Esophagus muscularis mucosa (tissue), 4 donors: Measurements from ENCODE around the gene SASH1. TPM values are rescaled to one million over a fixed set of nuclear protein-coding genes. Genes with fewer than 3 reads are reported as not detected.

ENCODE experiments used
- DNase-seq: peaks from one replicate; pipeline ENCODE4 v3.0.0-alpha.2; 2017; ENCODE audit errors: extremely low spot score
- H3K27ac ChIP-seq, 4 donors: fragments of 200-600 bp; sonication (generic); replicated peaks in 1 of 4; 1 replicate in 3 of 4; 2 replicates in 1 of 4; pipeline ENCODE4 v1.5.1; 2016 to 2019; ENCODE audit warnings: mild to moderate bottlenecking in 1 of 4
- H3K27me3 ChIP-seq, 4 donors: fragments of 200-600 bp; sonication (generic); one replicate each; pipeline versions ENCODE4 v1.5.1 to v1.6.0; 2016 to 2019
- H3K36me3 ChIP-seq, 4 donors: fragments of 200-600 bp; sonication (generic); one replicate each; pipeline ENCODE4 v1.5.1; 2016 to 2019
- H3K4me1 ChIP-seq, 4 donors: fragments of 200-600 bp; sonication (generic); one replicate each; pipeline ENCODE4 v1.5.1; 2016 to 2019
- H3K4me3 ChIP-seq, 4 donors: fragments of 200-600 bp; sonication (generic); 1 replicate in 2 of 4; 2 replicates in 2 of 4; pipeline ENCODE4 v1.5.1; 2016 to 2019; ENCODE audit warnings: mild to moderate bottlenecking in 4 of 4, moderate library complexity in 1 of 4
- H3K9me3 ChIP-seq, 4 donors: fragments of 200-600 bp; sonication (generic); 1 replicate in 3 of 4; 2 replicates in 1 of 4; pipeline ENCODE4 v1.5.1; 2016 to 2019
- CTCF ChIP-seq, 3 experiments: fragments of 200-600 bp in 2 of 3; fragments of 450-650 bp in 1 of 3; sonication (generic) in 2 of 3; IDR thresholded peaks; one replicate each; pipeline ENCODE4 v1.5.1; 2017 to 2019; ENCODE audit warnings: antibody characterized with exemption in 3 of 3, mild to moderate bottlenecking in 2 of 3, moderate library complexity in 1 of 3
- EP300 ChIP-seq: sonication (generic); formaldehyde crosslinking; IDR thresholded peaks from one replicate; pipeline ENCODE4 v1.6.1; 2017; ENCODE audit warnings: antibody characterized with exemption
- POLR2A ChIP-seq: fragments of 450-650 bp; IDR thresholded peaks from one replicate; pipeline ENCODE4 v1.6.1; 2017; ENCODE audit warnings: antibody characterized with exemption, moderate library complexity, mild to moderate bottlenecking, low read depth
- POLR2AphosphoS5 ChIP-seq, 2 donors: sonication (generic); formaldehyde crosslinking; IDR thresholded peaks; one replicate each; pipeline ENCODE4 v1.6.1; 2017; ENCODE audit warnings: antibody characterized with exemption in 2 of 2
- WGBS: methylation state at CpG from one replicate; pipeline ENCODE4 v1.1.5; 2018; 5-methylcytosine and 5-hydroxymethylcytosine counted together
- intact Hi-C: fragments of 100-400 bp; cut with DNase I; formaldehyde crosslinking; loops from one replicate; pipeline ENCODE4 v1.15.1; 2023
- total RNA-seq, 4 donors: library from RNA; depleted of rRNA; stranded (reverse); fragments of >200 nt; gene quantifications; one replicate each; pipeline versions ENCODE4 v1.1.0 to v1.2.1, GENCODE V29; 2016

The SASH1 gene
- total RNA-seq, 4 donors from 2014 or later, result 56.5 to 86.6 (median 70.3) TPM

- TF ChIP-seq POLR2AphosphoS5 (IDR thresholded peaks at IDR 0.05), result no peak
- no peak for TF ChIP-seq CTCF (IDR thresholded peaks at IDR 0.05)
- no peak for TF ChIP-seq EP300
- TF ChIP-seq POLR2A, result no peak
- H3K36me3 ChIP-seq, result no peaks in the 10 kb centered on the region
- H3K4me1 ChIP-seq, result peaks cover 5 to 14% (median 12%) of the 10 kb centered on the region in 4 donors
- H3K27me3 ChIP-seq, result no peaks in the 10 kb centered on the region
- H3K27ac ChIP-seq, result no peak overlapping the region
- peak; percentile 70 for DNase-seq
- 94% methylated on average over 6 of the region's 6 CpGs for WGBS
- intact Hi-C loops, result no loop called here
- no peak overlapping the region for H3K4me3 ChIP-seq
- H3K9me3 ChIP-seq, result no peaks in the 10 kb centered on the region
Observed at GRCh38 chr6:148561629-148562028, 219.0 kb downstream of the SASH1 start.

GRCh38 chr6:148563066-148563465 is 220.4 kb downstream of the SASH1 start:
- TF ChIP-seq CTCF (IDR thresholded peaks at IDR 0.05), result no peak
- intact Hi-C loops, result no loop called here
- Histone ChIP-seq H3K9me3 (no peaks in the 10 kb centered on the region), H3K4me3 (no peak overlapping the region), H3K36me3 (no peaks in the 10 kb centered on the region), H3K27ac (no peak overlapping the region), H3K4me1 (peaks cover 5 to 14% (median 12%) of the 10 kb centered on the region in 4 donors), H3K27me3 (no peaks in the 10 kb centered on the region)
- peak; percentile 62 for DNase-seq
- 83% methylated on average over 2 of the region's 5 CpGs for WGBS

- no peaks in the 10 kb centered on the region for H3K36me3 ChIP-seq
- H3K4me3 ChIP-seq, result no peak overlapping the region
- H3K9me3 ChIP-seq, result no peaks in the 10 kb centered on the region
- H3K4me1 ChIP-seq, result peaks cover 5 to 10% (median 9%) of the 10 kb centered on the region in 4 donors
- H3K27ac ChIP-seq, result no peak overlapping the region
- intact Hi-C loops, result no loop called here
- TF ChIP-seq EP300, result no peak
- TF ChIP-seq POLR2AphosphoS5 (IDR thresholded peaks at IDR 0.05), result no peak
- no peak for TF ChIP-seq CTCF (IDR thresholded peaks at IDR 0.05)
- TF ChIP-seq POLR2A, result no peak
- DNase-seq, result no peak
- no peaks in the 10 kb centered on the region for H3K27me3 ChIP-seq
- WGBS, result 84% methylated on average over 8 of the region's 9 CpGs
Observed at GRCh38 chr6:148564494-148565035, 221.9 kb downstream of the SASH1 start.

GRCh38 chr6:148565321-148565926 is 222.8 kb downstream of the SASH1 start:
- no peak for DNase-seq
- Histone ChIP-seq H3K4me1 (peaks cover 0 to 1% (median under 1%) of the 10 kb centered on the region in 4 donors), H3K36me3 (no peaks in the 10 kb centered on the region), H3K27ac (no peak overlapping the region), H3K27me3 (no peaks in the 10 kb centered on the region), H3K4me3 (no peak overlapping the region), H3K9me3 (no peaks in the 10 kb centered on the region)
- TF ChIP-seq POLR2AphosphoS5 (IDR thresholded peaks at IDR 0.05) (no peak), EP300 (no peak), CTCF (IDR thresholded peaks at IDR 0.05) (no peak), POLR2A (no peak)
- WGBS, result 80% methylated on average over 8 of the region's 8 CpGs
- intact Hi-C loops, result no loop called here
